AG20443 (cell line): ENCODE results near the gene KCNA3.
"Not testable (repeated sequence)": the region's sequence is repeated elsewhere in the genome, so short reads cannot be mapped to it uniquely, and the experiment has no call there.

Source experiments
- DNase-seq: peaks from one replicate; pipeline ENCODE4 v3.0.0; 2012; ENCODE audit warnings: low spot score, mixed read lengths

Gene KCNA3

GRCh38 chr1:110677526-110677925, 2.8 kb upstream of the KCNA3 start:
- no peak for DNase-seq

GRCh38 chr1:110676970-110677369, 2.2 kb upstream of the KCNA3 start:
- no peak for DNase-seq

GRCh38 chr1:110675060-110675791, 486 bp upstream of the KCNA3 start:
- no peak for DNase-seq

- DNase-seq = no peak
Observed at GRCh38 chr1:110673805-110674336, 869 bp downstream of the KCNA3 start.

- no peak for DNase-seq
Observed at GRCh38 chr1:110673197-110673701, 1.5 kb downstream of the KCNA3 start.

- no peak for DNase-seq
Observed at GRCh38 chr1:110672753-110673108, 2.0 kb downstream of the KCNA3 start.

- peak; percentile 25 for DNase-seq
Observed at GRCh38 chr1:110672001-110672752, 2.6 kb downstream of the KCNA3 start.

- DNase-seq = no peak
Observed at GRCh38 chr1:110671361-110671760, 3.4 kb downstream of the KCNA3 start.

- no peak for DNase-seq
Observed at GRCh38 chr1:110668549-110668948, 6.2 kb downstream of the KCNA3 start.

- DNase-seq = no peak
Observed at GRCh38 chr1:110667776-110668175, 7.0 kb downstream of the KCNA3 start.

GRCh38 chr1:110663241-110663640, 11.5 kb downstream of the KCNA3 start:
- no peak for DNase-seq

GRCh38 chr1:110659559-110659958, 15.2 kb downstream of the KCNA3 start:
- DNase-seq = not testable (repeated sequence)

- no peak for DNase-seq
Observed at GRCh38 chr1:110657351-110657750, 17.4 kb downstream of the KCNA3 start.

GRCh38 chr1:110650609-110651008, 24.1 kb downstream of the KCNA3 start:
- no peak for DNase-seq

GRCh38 chr1:110648417-110648816, 26.3 kb downstream of the KCNA3 start:
- DNase-seq = no peak

- no peak for DNase-seq
Observed at GRCh38 chr1:110647254-110647891, 27.4 kb downstream of the KCNA3 start.

GRCh38 chr1:110645821-110646735, 28.7 kb downstream of the KCNA3 start:
- DNase-seq = peak; percentile 24

- no peak for DNase-seq
Observed at GRCh38 chr1:110645211-110645610, 29.5 kb downstream of the KCNA3 start.

GRCh38 chr1:110643879-110644472, 30.8 kb downstream of the KCNA3 start:
- DNase-seq = no peak

- DNase-seq = no peak
Observed at GRCh38 chr1:110639724-110640386, 34.9 kb downstream of the KCNA3 start.

GRCh38 chr1:110638556-110638955, 36.2 kb downstream of the KCNA3 start:
- DNase-seq = no peak
